NT2/D1 (cell line): ENCODE measurements around the gene GABRB3.

Experiments
- YY1 ChIP-seq: IDR thresholded peaks from 2 replicates; pipeline ENCODE4 v1.6.1; 2011; ENCODE audit not compliant: insufficient read length, insufficient read depth
- ZNF274 ChIP-seq: IDR thresholded peaks from 2 replicates; pipeline ENCODE4 v1.6.1; 2011; ENCODE audit warnings: mild to moderate bottlenecking, low read depth, low read length

GRCh38 chr15:26658290-26658689, 114.6 kb downstream of the GABRB3 start:
- TF ChIP-seq YY1, result no peak
- no peak for TF ChIP-seq ZNF274
